Calu3 (cell line): ENCODE data around the gene KCNA2. TPM values are rescaled to one million over a fixed set of nuclear protein-coding genes. Genes with fewer than 3 reads are reported as not detected.

ENCODE experiments used
- BruUV-seq: library from RNA; stranded (reverse); fragments of 400-500 nt; replicated peaks from 2 replicates; lab custom pipeline; 2021; lab: Mats Ljungman, UMichigan
- CTCF ChIA-PET: fragments of 300-600 bp; sonication (Branson Sonifier 250); formaldehyde crosslinking; loops from one replicate; lab custom pipeline; 2022; ENCODE audit warnings: antibody characterized with exemption; lab: Charles Lee
- DNase-seq: peaks from one replicate; pipeline ENCODE4 v3.0.0; 2022
- H3K27ac Mint-ChIP-seq: one replicate; pipeline ENCODE4 v1.8.0; 2022; ENCODE audit warnings: mixed read lengths; ENCODE audit not compliant: unreplicated experiment
- H3K27me3 Mint-ChIP-seq: one replicate; pipeline ENCODE4 v1.8.0; 2022; ENCODE audit warnings: mixed read lengths; ENCODE audit not compliant: unreplicated experiment
- H3K36me3 Mint-ChIP-seq: one replicate; pipeline ENCODE4 v1.8.0; 2022; ENCODE audit warnings: mild to moderate bottlenecking, moderate library complexity, mixed read lengths; ENCODE audit not compliant: insufficient read depth, unreplicated experiment
- H3K4me1 Mint-ChIP-seq: one replicate; pipeline ENCODE4 v1.8.0; 2022; ENCODE audit warnings: mild to moderate bottlenecking, low read depth, mixed read lengths; ENCODE audit not compliant: unreplicated experiment
- H3K4me3 Mint-ChIP-seq: one replicate; pipeline ENCODE4 v1.8.0; 2022; ENCODE audit warnings: mild to moderate bottlenecking, low read depth, moderate library complexity, mixed read lengths; ENCODE audit not compliant: unreplicated experiment
- H3K9me3 Mint-ChIP-seq: one replicate; pipeline ENCODE4 v1.8.0; 2022; ENCODE audit warnings: low read depth, mixed read lengths; ENCODE audit not compliant: unreplicated experiment
- intact Hi-C: fragments of 100-400 bp; cut with micrococcal nuclease; formaldehyde crosslinking; loops from one replicate; pipeline ENCODE4 v1.10.0; 2022; ENCODE audit not compliant: unreplicated experiment
- total RNA-seq: library from RNA; stranded (reverse); gene quantifications from 2 replicates; pipeline ENCODE4 v1.2.3, GENCODE V29; 2022
- TF ChIP-seq, protein P1 (sequence below): fragments of 200-600 bp; IDR thresholded peaks from one replicate; pipeline ENCODE4 v1.8.0; 2022; ENCODE audit warnings: antibody characterized with exemption; ENCODE audit not compliant: unreplicated experiment

KCNA2 gene
- total RNA-seq, 1 experiment from 2014 or later: not detected

DNA sequence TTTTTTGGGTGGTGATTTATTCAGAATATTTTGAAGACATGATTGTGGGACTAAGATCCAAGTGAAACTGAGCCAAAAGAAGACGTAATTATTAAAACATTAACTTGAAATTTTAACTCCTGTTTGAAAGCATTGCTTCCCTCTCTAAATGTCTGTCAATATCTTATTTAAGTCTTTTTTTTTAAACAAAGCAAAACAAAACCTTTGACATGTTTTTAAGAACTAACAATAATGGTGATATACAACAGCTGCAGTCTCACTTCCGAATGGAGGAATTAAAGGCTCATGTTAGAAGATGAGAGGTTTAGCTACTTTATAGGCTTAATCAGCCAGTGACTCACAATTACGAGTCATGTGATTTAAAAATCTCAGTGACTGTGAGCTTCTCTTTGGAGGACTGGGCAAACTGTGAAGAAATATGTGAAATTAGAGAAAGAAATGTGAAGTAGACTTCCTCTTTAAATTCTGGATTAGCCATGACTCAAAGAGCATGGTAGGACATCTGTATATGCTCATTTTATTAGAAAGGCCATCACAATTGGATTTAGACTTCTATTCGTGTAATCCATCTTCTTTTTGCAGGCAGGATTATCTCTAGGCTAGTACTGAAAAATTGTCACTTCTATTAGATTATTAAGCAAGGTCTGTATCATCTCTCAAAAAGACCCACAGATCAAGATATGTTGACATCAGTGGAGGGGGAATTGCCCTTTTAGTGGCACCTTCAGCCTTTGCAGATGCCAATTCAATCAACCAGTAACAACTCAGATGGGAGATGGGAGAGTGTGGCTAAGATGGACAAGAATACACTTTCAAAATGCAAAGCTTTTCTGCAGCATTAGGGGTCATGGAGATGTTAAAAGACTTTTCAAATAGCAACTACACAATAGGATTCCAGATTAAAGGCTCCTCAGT is 39.9 kb upstream of the KCNA2 start:
- Mint-ChIP-seq H3K36me3 (no peaks in the 10 kb centered on the region), H3K27ac (no peak overlapping the region), H3K27me3 (peaks cover 35% of the 10 kb centered on the region), H3K9me3 (no peaks in the 10 kb centered on the region), H3K4me1 (no peaks in the 10 kb centered on the region), H3K4me3 (no peak overlapping the region)
- no TSS peak for BruUV-seq
- DNase-seq: no peak
- intact Hi-C loops: no loop called here
- TF ChIP-seq, protein P1, sequence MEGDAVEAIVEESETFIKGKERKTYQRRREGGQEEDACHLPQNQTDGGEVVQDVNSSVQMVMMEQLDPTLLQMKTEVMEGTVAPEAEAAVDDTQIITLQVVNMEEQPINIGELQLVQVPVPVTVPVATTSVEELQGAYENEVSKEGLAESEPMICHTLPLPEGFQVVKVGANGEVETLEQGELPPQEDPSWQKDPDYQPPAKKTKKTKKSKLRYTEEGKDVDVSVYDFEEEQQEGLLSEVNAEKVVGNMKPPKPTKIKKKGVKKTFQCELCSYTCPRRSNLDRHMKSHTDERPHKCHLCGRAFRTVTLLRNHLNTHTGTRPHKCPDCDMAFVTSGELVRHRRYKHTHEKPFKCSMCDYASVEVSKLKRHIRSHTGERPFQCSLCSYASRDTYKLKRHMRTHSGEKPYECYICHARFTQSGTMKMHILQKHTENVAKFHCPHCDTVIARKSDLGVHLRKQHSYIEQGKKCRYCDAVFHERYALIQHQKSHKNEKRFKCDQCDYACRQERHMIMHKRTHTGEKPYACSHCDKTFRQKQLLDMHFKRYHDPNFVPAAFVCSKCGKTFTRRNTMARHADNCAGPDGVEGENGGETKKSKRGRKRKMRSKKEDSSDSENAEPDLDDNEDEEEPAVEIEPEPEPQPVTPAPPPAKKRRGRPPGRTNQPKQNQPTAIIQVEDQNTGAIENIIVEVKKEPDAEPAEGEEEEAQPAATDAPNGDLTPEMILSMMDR: no peak
- CTCF ChIA-PET: interaction anchor here (1.5 kb wide), 1 partner anchor 27 kb away, joined by 7 read pairs; no protein-coding TSS in a partner anchor

DNA sequence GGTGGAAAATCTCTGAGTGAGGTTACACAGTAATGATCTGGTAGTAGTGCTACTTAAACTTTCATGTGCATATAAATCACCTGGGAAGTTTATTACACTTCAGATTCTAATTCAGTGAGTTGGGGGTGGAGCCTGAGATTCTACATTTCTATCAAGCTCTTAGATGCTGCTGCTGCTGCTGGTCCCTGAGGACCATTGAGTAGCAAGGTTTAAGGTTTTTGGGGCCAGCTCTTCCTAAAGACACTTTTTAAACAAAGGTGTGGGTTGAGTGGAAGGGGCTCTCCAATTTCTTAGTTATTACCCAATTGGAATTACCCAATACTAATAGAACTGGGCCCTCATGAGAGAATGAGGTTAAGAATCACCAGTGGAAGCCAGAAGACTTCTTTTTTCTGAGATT is 39.1 kb upstream of the KCNA2 start:
- no TSS peak for BruUV-seq
- no peak overlapping the region for H3K4me3 Mint-ChIP-seq
- H3K27me3 Mint-ChIP-seq: peaks cover 44% of the 10 kb centered on the region
- TF ChIP-seq, protein P1: no peak
- peaks cover 3% of the 10 kb centered on the region for H3K4me1 Mint-ChIP-seq
- no peaks in the 10 kb centered on the region for H3K9me3 Mint-ChIP-seq
- no peak for DNase-seq
- no peaks in the 10 kb centered on the region for H3K36me3 Mint-ChIP-seq
- no peak overlapping the region for H3K27ac Mint-ChIP-seq
- intact Hi-C loops: no loop called here
- CTCF ChIA-PET: interaction anchor here (1.5 kb wide), 1 partner anchor 26 kb away, joined by 7 read pairs; no protein-coding TSS in a partner anchor

DNA sequence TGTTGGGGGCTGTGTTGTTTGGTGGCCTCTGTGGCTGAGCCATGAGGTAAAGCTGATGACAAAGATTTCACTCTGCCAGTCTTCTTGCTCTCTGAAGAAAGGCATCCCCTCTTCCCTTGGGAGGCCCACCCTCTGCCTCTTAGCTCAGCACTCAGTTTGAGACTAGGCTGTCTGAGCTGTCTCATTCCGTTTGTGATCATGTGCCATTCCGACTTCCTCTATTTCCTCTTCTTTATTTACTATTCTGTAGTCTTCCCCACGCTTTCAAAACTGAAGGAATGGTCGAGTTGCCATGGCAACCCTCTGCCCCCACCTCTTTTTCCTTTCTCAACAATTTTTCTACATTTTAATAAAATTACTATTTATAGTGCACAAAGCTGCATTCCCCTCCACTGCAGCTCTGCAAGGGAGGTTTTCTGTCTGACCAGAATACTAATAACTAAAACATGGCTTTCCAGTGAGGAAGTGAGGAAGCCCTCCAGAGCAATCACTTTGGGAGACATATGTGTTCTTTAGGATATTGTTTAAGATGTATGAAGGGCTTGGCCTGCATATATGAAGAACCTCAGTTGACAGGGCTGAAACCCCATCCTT is 37.8 kb upstream of the KCNA2 start:
- H3K36me3 Mint-ChIP-seq: no peaks in the 10 kb centered on the region
- CTCF ChIA-PET: no interaction called here
- H3K4me3 Mint-ChIP-seq: no peak overlapping the region
- intact Hi-C loops: no loop called here
- no peak for DNase-seq
- no TSS peak for BruUV-seq
- TF ChIP-seq, protein P1: no peak
- H3K4me1 Mint-ChIP-seq: peaks cover 11% of the 10 kb centered on the region
- H3K9me3 Mint-ChIP-seq: no peaks in the 10 kb centered on the region
- peaks cover 56% of the 10 kb centered on the region for H3K27me3 Mint-ChIP-seq
- no peak overlapping the region for H3K27ac Mint-ChIP-seq

DNA sequence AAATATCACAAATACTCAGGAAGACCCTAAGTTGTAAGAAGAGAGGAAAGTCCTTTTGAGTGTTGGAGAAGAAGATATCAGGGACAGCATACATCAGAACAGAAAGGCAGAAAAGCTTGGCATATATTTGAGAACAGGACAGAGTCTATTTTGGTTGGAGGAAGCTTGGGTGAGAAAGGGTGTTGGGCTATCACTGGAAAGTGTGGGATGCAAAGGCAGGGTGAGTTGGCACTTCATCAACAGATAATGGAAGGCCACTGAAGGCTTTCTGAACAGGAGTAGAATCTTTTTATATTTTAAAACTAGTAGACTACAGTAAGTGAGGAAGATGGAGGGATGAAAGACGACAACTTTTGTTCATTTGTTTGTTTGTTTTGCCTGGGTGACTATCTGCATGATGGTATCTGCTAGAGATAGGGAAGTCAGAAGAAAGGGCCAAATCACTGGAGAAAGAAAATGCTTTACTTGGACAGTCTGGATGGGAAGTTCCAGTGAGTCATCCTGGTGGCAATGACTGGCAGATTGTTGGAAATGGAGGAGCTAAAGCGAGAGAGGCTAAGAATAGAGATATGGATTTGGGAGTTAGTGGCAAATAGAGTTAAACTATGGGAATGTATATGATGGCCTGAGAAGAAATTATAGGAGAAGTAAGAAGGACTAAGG is 33.7 kb upstream of the KCNA2 start:
- Mint-ChIP-seq H3K27ac (no peak overlapping the region), H3K27me3 (peaks cover 82% of the 10 kb centered on the region), H3K36me3 (no peaks in the 10 kb centered on the region), H3K4me1 (peaks cover 17% of the 10 kb centered on the region), H3K4me3 (no peak overlapping the region), H3K9me3 (no peaks in the 10 kb centered on the region)
- CTCF ChIA-PET: no interaction called here
- BruUV-seq: no TSS peak
- TF ChIP-seq, protein P1: no peak
- intact Hi-C loops: no loop called here
- DNase-seq: no peak
